GM23248 (cell line): ENCODE results near the gene VTI1A. TPM values are rescaled to one million over a fixed set of nuclear protein-coding genes. Genes with fewer than 3 reads are reported as not detected.
"Not testable (repeated sequence)": the region's sequence is repeated elsewhere in the genome, so short reads cannot be mapped to it uniquely, and the experiment has no call there.

Experiments used
- DNase-seq: peaks from one replicate; pipeline ENCODE4 v3.0.0-alpha.2; 2015
- H2AFZ ChIP-seq: fragments of 200-600 bp; sonication (generic); 2 replicates; pipeline ENCODE4 v1.6.1; 2016; ENCODE audit warnings: antibody characterized with exemption
- H3F3A ChIP-seq: fragments of 200-600 bp; sonication (generic); 2 replicates; pipeline ENCODE4 v1.6.1; 2016; ENCODE audit warnings: mild to moderate bottlenecking, antibody characterized with exemption, mixed run types; ENCODE audit not compliant: insufficient read depth
- H3K27ac ChIP-seq: fragments of 200-600 bp; sonication (generic); 2 replicates; pipeline ENCODE4 v1.5.1; 2016; ENCODE audit warnings: mild to moderate bottlenecking
- H3K27me3 ChIP-seq: fragments of 200-600 bp; sonication (generic); replicated peaks from 2 replicates; pipeline ENCODE4 v1.6.1; 2016; ENCODE audit warnings: mild to moderate bottlenecking; ENCODE audit not compliant: insufficient read depth
- H3K36me3 ChIP-seq: fragments of 200-600 bp; sonication (generic); 2 replicates; pipeline ENCODE4 v1.6.1; 2016; ENCODE audit warnings: low read depth, mild to moderate bottlenecking
- H3K4me1 ChIP-seq: fragments of 200-600 bp; sonication (generic); 2 replicates; pipeline ENCODE4 v1.6.1; 2016; ENCODE audit warnings: mild to moderate bottlenecking; ENCODE audit not compliant: insufficient read depth
- H3K4me2 ChIP-seq: fragments of 200-600 bp; sonication (generic); one replicate; pipeline ENCODE4 v1.6.1; 2016; ENCODE audit warnings: mild to moderate bottlenecking; ENCODE audit not compliant: unreplicated experiment
- H3K4me3 ChIP-seq: fragments of 200-600 bp; sonication (generic); 2 replicates; pipeline ENCODE4 v1.5.1; 2016; ENCODE audit warnings: mild to moderate bottlenecking
- H3K79me2 ChIP-seq: fragments of 200-600 bp; sonication (generic); 2 replicates; pipeline ENCODE4 v1.6.1; 2016; ENCODE audit warnings: mild to moderate bottlenecking; ENCODE audit not compliant: insufficient read depth
- H3K9ac ChIP-seq: fragments of 200-600 bp; sonication (generic); 2 replicates; pipeline ENCODE4 v1.6.1; 2016; ENCODE audit warnings: mild to moderate bottlenecking
- H3K9me2 ChIP-seq: fragments of 200-600 bp; sonication (generic); 2 replicates; pipeline ENCODE4 v1.6.1; 2016; ENCODE audit warnings: mixed run types, mild to moderate bottlenecking, moderate library complexity; ENCODE audit not compliant: insufficient read depth
- H3K9me3 ChIP-seq: fragments of 200-600 bp; sonication (generic); one replicate; pipeline ENCODE4 v1.6.1; 2017; ENCODE audit warnings: low read depth
- H4K20me1 ChIP-seq: fragments of 200-600 bp; sonication (generic); 2 replicates; pipeline ENCODE4 v1.6.0; 2016; ENCODE audit not compliant: insufficient read depth
- EZH2 ChIP-seq: fragments of 200-600 bp; sonication (generic); IDR thresholded peaks from 2 replicates; pipeline ENCODE4 v1.6.1; 2018; ENCODE audit warnings: antibody characterized with exemption, mild to moderate bottlenecking; ENCODE audit not compliant: insufficient read depth, poor library complexity, severe bottlenecking
- EZH2phosphoT487 ChIP-seq: fragments of 200-600 bp; sonication (generic); IDR thresholded peaks from 2 replicates; pipeline ENCODE4 v1.6.1; 2018; ENCODE audit warnings: antibody characterized with exemption, moderate library complexity, mild to moderate bottlenecking, low read depth; ENCODE audit not compliant: insufficient read depth
- WGBS, 2 experiments: methylation state at CpG; one replicate each; pipeline ENCODE4 v1.1.6; 2015 to 2017; ENCODE audit warnings: low lambda C conversion rate in 2 of 2, low coverage in 1 of 2; ENCODE audit errors: missing lambda C conversion rate in 2 of 2; 5-methylcytosine and 5-hydroxymethylcytosine counted together
- in situ Hi-C: fragments of 300-500 bp; cut with MboI; formaldehyde crosslinking; loops from 2 replicates; pipeline ENCODE4 v1.15.0; 2020
- microRNA-seq: library from miRNA; unstranded; fragments of <30 nt; microRNA quantifications from one replicate; pipeline ENCODE4, GENCODE V29; 2016; ENCODE audit warnings: borderline number of aligned reads
- polyA plus RNA-seq: library from polyadenylated mRNA; unstranded; fragments of >200 nt; fragmentation: Nextera tagmentation; extraction: Ambion mirVana; gene quantifications from 2 replicates; pipeline ENCODE4 v1.2.1, GENCODE V29; 2016
- small RNA-seq: library from RNA; depleted of rRNA; stranded (forward); fragments of <200 nt; gene quantifications from one replicate; pipeline ENCODE3, GENCODE V24; 2014; ENCODE audit warnings: low read depth, low replicate concordance
- total RNA-seq: library from RNA; depleted of rRNA; stranded (reverse); fragments of >200 nt; shearing (Covaris generic); gene quantifications from 2 replicates; pipeline ENCODE4 v1.2.3, GENCODE V29; 2014; rRNA removed

The VTI1A gene
- total and polyA plus RNA-seq, 2 experiments from 2014 or later, result 21.6 to 26.4 TPM

DNA sequence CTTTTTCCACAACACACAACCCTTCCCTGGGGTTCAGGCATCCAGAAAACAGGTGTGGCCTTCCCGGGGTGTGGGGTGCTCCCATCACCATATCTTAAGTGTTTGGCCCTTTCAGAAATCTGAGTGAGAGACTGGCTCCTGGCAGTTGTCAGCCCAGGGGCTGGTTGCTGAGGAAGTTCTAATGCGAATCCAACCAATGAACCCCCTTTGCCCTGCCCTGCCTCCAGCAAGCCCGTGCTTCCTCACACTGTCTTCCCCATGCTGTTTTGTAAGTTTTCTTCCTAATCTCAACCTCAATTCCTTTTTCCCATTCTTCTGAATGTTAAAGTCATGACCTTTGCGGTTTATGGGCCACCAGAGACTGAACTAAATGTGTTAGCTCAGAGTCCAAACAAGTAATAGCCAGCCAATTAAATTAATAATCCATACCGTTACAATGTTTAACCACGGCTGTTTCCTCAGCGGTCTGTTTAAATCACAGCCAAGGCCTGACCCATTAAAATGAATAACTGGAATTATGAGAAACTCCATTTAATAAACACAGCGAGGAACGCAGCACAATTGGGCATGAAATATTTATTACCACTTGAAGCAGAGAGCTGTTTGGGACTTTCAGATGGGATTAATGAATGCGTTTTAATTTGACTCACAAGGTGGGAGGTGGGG, 412.1 kb downstream of the VTI1A start:
- DNase-seq, result no peak
- 66 to 74% methylated on average over 10 of the region's 10 CpGs for WGBS, 2 experiments
- no peak overlapping the region for H3K9ac ChIP-seq
- H3K79me2 ChIP-seq, result no peaks in the 10 kb centered on the region
- TF ChIP-seq EZH2, result no peak
- TF ChIP-seq EZH2phosphoT487, result no peak
- no peaks in the 10 kb centered on the region for H3K9me3 ChIP-seq
- no peaks in the 10 kb centered on the region for H3K36me3 ChIP-seq
- H4K20me1 ChIP-seq, result no peaks in the 10 kb centered on the region
- no peaks in the 10 kb centered on the region for H3K27me3 ChIP-seq
- no peak overlapping the region for H3K27ac ChIP-seq
- H3F3A ChIP-seq, result no peaks in the 10 kb centered on the region
- H3K4me3 ChIP-seq, result no peak overlapping the region
- no peak overlapping the region for H3K4me2 ChIP-seq
- in situ Hi-C loops, result no loop called here
- no peaks in the 10 kb centered on the region for H3K4me1 ChIP-seq
- no peak overlapping the region for H2AFZ ChIP-seq
- H3K9me2 ChIP-seq, result no peaks in the 10 kb centered on the region

- Histone ChIP-seq H3K79me2 (no peaks in the 10 kb centered on the region), H3K4me2 (no peak overlapping the region), H3K27ac (no peak overlapping the region), H3K9ac (no peak overlapping the region), H3K27me3 (no peaks in the 10 kb centered on the region), H3K9me3 (no peaks in the 10 kb centered on the region), H3K4me1 (no peaks in the 10 kb centered on the region), H2AFZ (no peak overlapping the region), H3F3A (no peaks in the 10 kb centered on the region), H3K36me3 (no peaks in the 10 kb centered on the region), H4K20me1 (no peaks in the 10 kb centered on the region), H3K4me3 (no peak overlapping the region), H3K9me2 (no peaks in the 10 kb centered on the region)
- DNase-seq, result no peak
- in situ Hi-C loops, result no loop called here
- TF ChIP-seq EZH2 (no peak), EZH2phosphoT487 (no peak)
- 67 to 74% methylated on average over 4 of the region's 4 CpGs for WGBS, 2 experiments
These were observed 412.8 kb downstream of the VTI1A start for GRCh38 chr10:112859793-112860192.

DNA sequence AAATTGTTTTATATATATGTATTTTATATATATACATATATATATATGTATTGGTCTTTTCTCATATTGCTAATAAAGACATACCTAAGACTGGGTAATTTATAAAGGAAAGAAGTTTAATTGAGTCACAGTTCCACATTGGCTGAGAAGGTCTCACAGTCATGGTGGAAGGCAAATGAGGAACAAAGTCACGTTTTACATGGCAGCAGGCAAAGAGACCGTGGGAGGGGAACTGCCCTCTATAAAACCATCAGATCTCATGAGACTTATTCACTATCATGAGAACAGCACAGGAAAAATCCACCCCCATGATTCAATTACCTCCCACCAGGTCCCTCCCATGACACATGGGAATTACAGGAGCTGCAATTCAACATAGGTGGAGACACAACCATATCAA, 416.4 kb downstream of the VTI1A start:
- H3K4me1 ChIP-seq, H3K27me3 ChIP-seq, H3K27ac ChIP-seq, H3K4me2 ChIP-seq, in situ Hi-C loops, H2AFZ ChIP-seq, DNase-seq, H3K9me2 ChIP-seq, H3F3A ChIP-seq, H3K79me2 ChIP-seq, H3K4me3 ChIP-seq, H3K9me3 ChIP-seq, H3K36me3 ChIP-seq, H4K20me1 ChIP-seq, H3K9ac ChIP-seq: not testable (repeated sequence)
- 67 to 81% methylated on average over 2 of the region's 2 CpGs for WGBS, 2 experiments

Small RNA genes within 50 kb of the gene (microRNA-seq; reads per million reads assigned to microRNA genes)
- gene MIR4295, result not detected

Small RNA genes within 50 kb of the gene (small RNA-seq; reads per million reads assigned to genes)
- gene AC022018.1 (not detected), gene MIR4295 (not detected)

Other genes starting within 250 kb of the VTI1A start
- 0.63 TPM in 1 of 2 replicates, not detected in the other for gene TECTB, start 163.8 kb upstream of the VTI1A start, total RNA-seq
- 0.21 TPM in 1 of 2 replicates, not detected in the other for gene TECTB, start 163.8 kb upstream of the VTI1A start, polyA plus RNA-seq
- 1.8 and 3.2 TPM in 2 replicates for gene ACSL5, start 73.1 kb upstream of the VTI1A start, total RNA-seq
- 1.5 and 1.7 TPM in 2 replicates for gene ACSL5, start 73.1 kb upstream of the VTI1A start, polyA plus RNA-seq
- 23.6 and 30.4 TPM in 2 replicates for gene ZDHHC6, start 301 bp upstream of the VTI1A start, total RNA-seq
- gene ZDHHC6, start 301 bp upstream of the VTI1A start, polyA plus RNA-seq, result 44.0 and 47.1 TPM in 2 replicates